ENCODE measurements around the gene HNF1B. TPM values are rescaled to one million over a fixed set of nuclear protein-coding genes. Genes with fewer than 3 reads are reported as not detected.

The HNF1B gene
- total RNA-seq, 1 experiment from 2014 or later: not detected

DNA sequence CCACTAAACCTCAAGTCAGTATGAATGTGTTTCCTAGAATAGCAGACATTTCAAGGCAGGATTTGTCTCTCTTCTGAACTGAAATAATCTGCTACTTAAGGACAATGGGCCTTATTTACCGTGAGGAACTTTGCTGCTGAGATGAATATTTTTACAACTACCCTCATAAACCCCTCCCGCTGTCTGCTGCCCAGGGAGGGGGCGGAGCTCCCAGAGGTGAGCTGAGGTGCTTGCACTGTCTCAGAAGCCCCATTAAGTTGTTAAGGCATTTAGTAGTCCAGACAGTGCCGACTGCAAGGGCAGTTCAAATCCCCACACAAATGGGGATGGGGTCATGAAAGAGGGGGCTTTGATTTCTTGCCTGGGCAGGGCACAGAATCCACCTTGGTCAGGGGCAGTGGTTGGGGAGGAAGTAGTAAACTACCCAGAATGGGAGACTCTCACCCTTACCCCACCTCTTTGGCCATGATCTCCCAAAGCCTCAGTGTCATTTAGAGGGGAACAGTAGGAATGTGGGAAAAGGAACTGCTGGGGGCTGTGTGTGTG lies 19.2 kb downstream of the HNF1B start:
- Histone ChIP-seq H3K79me2 (ENCODE audit: low read length) (no peaks in the 10 kb centered on the region), H3K9me3 (ENCODE audit: low read length) (no peaks in the 10 kb centered on the region), H3K9me2 (replicated peaks; ENCODE audit: insufficient read depth, low read length) (no peaks in the 10 kb centered on the region), H2AFZ (ENCODE audit: low read length) (no peak overlapping the region), H3K27me3 (ENCODE audit: low read length) (no peaks in the 10 kb centered on the region), H3K4me1 (ENCODE audit: low read length) (no peaks in the 10 kb centered on the region), H3K4me2 (ENCODE audit: low read depth, low read length, poor library complexity, severe bottlenecking) (no peak overlapping the region), H3K36me3 (ENCODE audit: insufficient read depth, low read length) (no peaks in the 10 kb centered on the region), H4K20me1 (ENCODE audit: insufficient read depth, low read depth, low read length) (no peaks in the 10 kb centered on the region), H3K9ac (ENCODE audit: low read length) (no peak overlapping the region), H3K27ac (ENCODE audit: low read length) (no peak overlapping the region), H3K4me3 (ENCODE audit: low read length) (no peak overlapping the region)
- no peak for DNase-seq

DNA sequence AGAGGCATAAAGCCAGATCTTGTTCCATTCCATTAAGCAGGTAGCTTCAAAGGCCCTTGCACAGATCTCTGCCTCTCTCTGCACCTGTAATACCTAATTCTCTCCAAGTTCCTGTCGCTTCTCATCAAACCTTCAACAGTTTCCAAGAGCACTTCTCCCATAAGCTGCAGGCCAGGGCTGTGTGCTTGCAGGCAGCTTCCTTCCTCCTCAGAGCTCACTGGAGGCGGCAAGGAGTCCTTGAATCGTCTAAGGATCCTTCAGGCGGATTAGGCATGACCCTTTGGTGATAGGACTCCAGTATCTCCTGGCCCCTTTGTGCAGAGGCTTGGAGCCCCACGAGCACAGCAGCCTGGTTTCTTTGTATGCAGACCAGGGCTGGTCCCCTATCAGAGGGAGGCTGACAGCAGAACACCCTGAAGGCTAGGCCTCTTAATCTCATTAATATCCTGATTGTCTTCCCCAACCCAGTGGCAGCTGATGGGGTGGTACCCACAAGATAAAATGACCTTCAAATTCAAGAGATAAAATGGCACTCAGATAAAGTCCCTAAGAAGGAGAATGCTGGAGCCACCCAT lies 19.8 kb downstream of the HNF1B start:
- Histone ChIP-seq H3K36me3 (ENCODE audit: insufficient read depth, low read length) (no peaks in the 10 kb centered on the region), H3K27ac (ENCODE audit: low read length) (no peak overlapping the region), H3K9me3 (ENCODE audit: low read length) (no peaks in the 10 kb centered on the region), H3K27me3 (ENCODE audit: low read length) (no peaks in the 10 kb centered on the region), H3K4me2 (ENCODE audit: low read depth, low read length, poor library complexity, severe bottlenecking) (no peak overlapping the region), H3K79me2 (ENCODE audit: low read length) (no peaks in the 10 kb centered on the region), H3K9me2 (replicated peaks; ENCODE audit: insufficient read depth, low read length) (no peaks in the 10 kb centered on the region), H3K4me3 (ENCODE audit: low read length) (no peak overlapping the region), H4K20me1 (ENCODE audit: insufficient read depth, low read depth, low read length) (no peaks in the 10 kb centered on the region), H2AFZ (ENCODE audit: low read length) (no peak overlapping the region), H3K9ac (ENCODE audit: low read length) (no peak overlapping the region), H3K4me1 (ENCODE audit: low read length) (no peaks in the 10 kb centered on the region)
- no peak for DNase-seq

- Histone ChIP-seq H3K9ac (ENCODE audit: low read length) (no peak overlapping the region), H3K79me2 (ENCODE audit: low read length) (no peaks in the 10 kb centered on the region), H2AFZ (ENCODE audit: low read length) (no peak overlapping the region), H4K20me1 (ENCODE audit: insufficient read depth, low read depth, low read length) (no peaks in the 10 kb centered on the region), H3K4me2 (ENCODE audit: low read depth, low read length, poor library complexity, severe bottlenecking) (no peak overlapping the region), H3K4me3 (ENCODE audit: low read length) (no peak overlapping the region), H3K9me2 (replicated peaks; ENCODE audit: insufficient read depth, low read length) (no peaks in the 10 kb centered on the region), H3K4me1 (ENCODE audit: low read length) (peaks cover 5% of the 10 kb centered on the region; the same call in 1 of the 2 replicates), H3K27ac (ENCODE audit: low read length) (no peak overlapping the region), H3K9me3 (ENCODE audit: low read length) (no peaks in the 10 kb centered on the region), H3K36me3 (ENCODE audit: insufficient read depth, low read length) (no peaks in the 10 kb centered on the region), H3K27me3 (ENCODE audit: low read length) (no peaks in the 10 kb centered on the region)
- DNase-seq: no peak
These were observed 23.9 kb downstream of the HNF1B start for GRCh38 chr17:37720989-37721388.

DNA sequence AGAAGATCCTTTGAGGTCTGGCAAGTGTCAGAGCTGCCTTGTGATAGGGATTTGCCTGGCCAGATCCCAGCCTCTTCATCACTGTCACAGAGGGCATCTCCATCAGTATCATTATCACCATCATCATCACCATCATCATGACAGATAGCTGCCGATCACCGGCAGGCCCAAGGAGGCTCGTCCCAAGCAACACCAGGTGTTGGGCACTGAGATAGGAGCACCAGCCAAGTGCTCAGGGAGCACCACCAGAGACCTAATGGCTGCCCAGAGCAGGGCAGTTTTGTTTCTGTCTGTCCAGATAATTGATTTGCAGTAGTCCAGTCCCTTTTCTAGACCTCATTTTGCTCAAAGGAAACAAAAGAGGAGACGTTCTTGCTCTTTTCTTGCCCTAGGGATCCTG lies 25.0 kb downstream of the HNF1B start:
- no peak overlapping the region for H3K27ac ChIP-seq (ENCODE audit: low read length)
- H3K4me2 ChIP-seq (ENCODE audit: low read depth, low read length, poor library complexity, severe bottlenecking): no peak overlapping the region
- H3K36me3 ChIP-seq (ENCODE audit: insufficient read depth, low read length): no peaks in the 10 kb centered on the region

GRCh38 chr17:37718324-37719048 lies 26.4 kb downstream of the HNF1B start:
- DNase-seq: no peak
- Histone ChIP-seq H3K9ac (ENCODE audit: low read length) (no peak overlapping the region), H3K4me2 (ENCODE audit: low read depth, low read length, poor library complexity, severe bottlenecking) (no peak overlapping the region), H3K27me3 (ENCODE audit: low read length) (no peaks in the 10 kb centered on the region), H2AFZ (ENCODE audit: low read length) (no peak overlapping the region), H3K4me3 (ENCODE audit: low read length) (no peak overlapping the region), H3K79me2 (ENCODE audit: low read length) (no peaks in the 10 kb centered on the region), H3K9me3 (ENCODE audit: low read length) (no peaks in the 10 kb centered on the region), H4K20me1 (ENCODE audit: insufficient read depth, low read depth, low read length) (no peaks in the 10 kb centered on the region), H3K4me1 (ENCODE audit: low read length) (peaks cover 9% of the 10 kb centered on the region; the same call in 1 of the 2 replicates), H3K36me3 (ENCODE audit: insufficient read depth, low read length) (no peaks in the 10 kb centered on the region), H3K9me2 (replicated peaks; ENCODE audit: insufficient read depth, low read length) (no peaks in the 10 kb centered on the region), H3K27ac (ENCODE audit: low read length) (no peak overlapping the region)

More for the DNA sequence above, 25.0 kb downstream of the HNF1B start:
- no peak overlapping the region for H2AFZ ChIP-seq (ENCODE audit: low read length)
- DNase-seq: no peak
- no peaks in the 10 kb centered on the region for H3K27me3 ChIP-seq (ENCODE audit: low read length)
- no peak overlapping the region for H3K9ac ChIP-seq (ENCODE audit: low read length)
- H3K9me3 ChIP-seq (ENCODE audit: low read length): no peaks in the 10 kb centered on the region
- H3K79me2 ChIP-seq (ENCODE audit: low read length): no peaks in the 10 kb centered on the region
- H3K9me2 ChIP-seq (replicated peaks; ENCODE audit: insufficient read depth, low read length): no peaks in the 10 kb centered on the region
- no peaks in the 10 kb centered on the region for H4K20me1 ChIP-seq (ENCODE audit: insufficient read depth, low read depth, low read length)
- H3K4me3 ChIP-seq (ENCODE audit: low read length): no peak overlapping the region
- H3K4me1 ChIP-seq (ENCODE audit: low read length): peaks cover 8% of the 10 kb centered on the region; the same call in 1 of the 2 replicates

DNA sequence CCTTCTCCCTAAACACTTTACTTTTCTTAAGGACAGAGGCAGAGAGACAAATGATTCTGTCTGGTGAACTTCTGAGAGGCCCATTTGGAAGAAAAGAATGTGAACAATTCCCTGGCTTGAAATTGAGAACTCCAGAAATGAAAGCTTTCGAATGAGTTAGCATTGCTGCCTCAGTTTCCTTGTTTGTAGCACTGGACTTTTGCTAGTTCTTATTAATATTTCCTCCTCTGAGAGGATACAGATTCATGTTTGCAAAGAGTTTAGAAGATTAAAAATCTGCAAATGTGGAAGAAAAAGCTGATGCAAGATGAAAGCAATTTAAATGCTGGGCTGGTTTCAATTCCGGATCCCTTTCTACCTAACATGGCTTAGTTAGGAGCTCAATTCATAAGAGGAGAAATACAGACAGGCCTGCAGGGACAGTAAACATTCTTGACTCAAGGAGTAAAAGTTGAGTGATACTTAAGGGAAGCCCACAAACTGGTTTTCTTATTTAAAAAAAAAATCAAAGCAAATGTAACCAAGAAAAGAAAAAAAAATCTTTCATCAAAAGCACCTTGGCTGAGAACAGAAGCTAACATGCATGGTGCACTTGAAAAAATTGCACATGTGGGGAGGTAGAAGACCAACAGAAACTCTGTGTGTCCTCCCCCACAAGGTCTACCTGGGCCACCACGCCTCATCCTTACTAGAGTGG lies 27.1 kb downstream of the HNF1B start:
- no peaks in the 10 kb centered on the region for H3K36me3 ChIP-seq (ENCODE audit: insufficient read depth, low read length)

GRCh38 chr17:37714897-37715296 lies 30.0 kb downstream of the HNF1B start:
- Histone ChIP-seq H3K4me3 (ENCODE audit: low read length) (no peak overlapping the region), H2AFZ (ENCODE audit: low read length) (no peak overlapping the region), H3K36me3 (ENCODE audit: insufficient read depth, low read length) (no peaks in the 10 kb centered on the region), H3K27ac (ENCODE audit: low read length) (no peak overlapping the region), H3K9ac (ENCODE audit: low read length) (no peak overlapping the region), H3K79me2 (ENCODE audit: low read length) (no peaks in the 10 kb centered on the region), H3K4me2 (ENCODE audit: low read depth, low read length, poor library complexity, severe bottlenecking) (no peak overlapping the region), H3K9me2 (replicated peaks; ENCODE audit: insufficient read depth, low read length) (no peaks in the 10 kb centered on the region), H3K27me3 (ENCODE audit: low read length) (no peaks in the 10 kb centered on the region), H4K20me1 (ENCODE audit: insufficient read depth, low read depth, low read length) (no peaks in the 10 kb centered on the region), H3K9me3 (ENCODE audit: low read length) (no peaks in the 10 kb centered on the region), H3K4me1 (ENCODE audit: low read length) (peaks cover 9% of the 10 kb centered on the region; the same call in 1 of the 2 replicates)
- no peak for DNase-seq

More for the DNA sequence above, 27.1 kb downstream of the HNF1B start:
- Histone ChIP-seq H3K4me2 (ENCODE audit: low read depth, low read length, poor library complexity, severe bottlenecking) (no peak overlapping the region), H3K9me2 (replicated peaks; ENCODE audit: insufficient read depth, low read length) (no peaks in the 10 kb centered on the region), H3K79me2 (ENCODE audit: low read length) (no peaks in the 10 kb centered on the region), H3K9ac (ENCODE audit: low read length) (no peak overlapping the region), H3K4me3 (ENCODE audit: low read length) (no peak overlapping the region), H4K20me1 (ENCODE audit: insufficient read depth, low read depth, low read length) (no peaks in the 10 kb centered on the region), H3K27me3 (ENCODE audit: low read length) (no peaks in the 10 kb centered on the region), H3K4me1 (ENCODE audit: low read length) (peaks cover 9% of the 10 kb centered on the region; the same call in 1 of the 2 replicates), H3K9me3 (ENCODE audit: low read length) (no peaks in the 10 kb centered on the region), H2AFZ (ENCODE audit: low read length) (no peak overlapping the region), H3K27ac (ENCODE audit: low read length) (no peak overlapping the region)
- no peak for DNase-seq

DNA sequence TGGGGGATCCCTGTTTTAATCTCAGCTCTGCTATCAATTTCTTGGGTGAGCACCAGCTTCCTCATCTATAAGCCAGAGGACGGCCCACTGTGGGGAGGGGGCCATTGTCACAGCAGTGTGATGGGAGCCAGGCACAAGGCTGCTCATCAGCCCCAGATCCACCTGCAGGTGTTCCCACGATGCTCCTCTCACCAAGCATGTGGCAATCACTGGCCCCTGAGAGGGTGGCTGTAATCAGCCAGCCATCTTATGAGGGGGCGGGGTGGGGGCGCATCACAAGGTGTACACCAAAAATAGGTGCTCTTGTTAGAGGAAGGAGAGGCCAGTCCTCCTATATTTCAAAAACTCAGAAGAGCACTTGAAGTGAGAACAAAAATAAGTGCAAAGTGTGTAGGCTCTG lies 31.2 kb downstream of the HNF1B start:
- Histone ChIP-seq H3K4me3 (ENCODE audit: low read length) (no peak overlapping the region), H2AFZ (ENCODE audit: low read length) (no peak overlapping the region), H3K27ac (ENCODE audit: low read length) (no peak overlapping the region), H3K36me3 (ENCODE audit: insufficient read depth, low read length) (no peaks in the 10 kb centered on the region), H3K4me2 (ENCODE audit: low read depth, low read length, poor library complexity, severe bottlenecking) (no peak overlapping the region), H3K79me2 (ENCODE audit: low read length) (no peaks in the 10 kb centered on the region), H3K9me3 (ENCODE audit: low read length) (no peaks in the 10 kb centered on the region), H4K20me1 (ENCODE audit: insufficient read depth, low read depth, low read length) (no peaks in the 10 kb centered on the region), H3K4me1 (ENCODE audit: low read length) (peaks cover 9% of the 10 kb centered on the region; the same call in 1 of the 2 replicates), H3K9ac (ENCODE audit: low read length) (no peak overlapping the region), H3K27me3 (ENCODE audit: low read length) (no peaks in the 10 kb centered on the region), H3K9me2 (replicated peaks; ENCODE audit: insufficient read depth, low read length) (no peaks in the 10 kb centered on the region)
- DNase-seq: no peak

All from Karpas-422 (cell line).